CD4-positive, alpha-beta T cell treated with Interleukin-4 for 4 hours (primary cell): Measurements from ENCODE around the gene MYOM1.

Experiments used
- DNase-seq: peaks from one replicate; pipeline ENCODE4 v3.0.0-alpha.2; 2020

The MYOM1 gene

GRCh38 chr18:3148930-3149535, 70.7 kb downstream of the MYOM1 start:
- no peak for DNase-seq

GRCh38 chr18:3147935-3148554, 71.7 kb downstream of the MYOM1 start:
- no peak for DNase-seq

- no peak for DNase-seq
These were observed 78.7 kb downstream of the MYOM1 start for GRCh38 chr18:3140986-3141639.

DNA sequence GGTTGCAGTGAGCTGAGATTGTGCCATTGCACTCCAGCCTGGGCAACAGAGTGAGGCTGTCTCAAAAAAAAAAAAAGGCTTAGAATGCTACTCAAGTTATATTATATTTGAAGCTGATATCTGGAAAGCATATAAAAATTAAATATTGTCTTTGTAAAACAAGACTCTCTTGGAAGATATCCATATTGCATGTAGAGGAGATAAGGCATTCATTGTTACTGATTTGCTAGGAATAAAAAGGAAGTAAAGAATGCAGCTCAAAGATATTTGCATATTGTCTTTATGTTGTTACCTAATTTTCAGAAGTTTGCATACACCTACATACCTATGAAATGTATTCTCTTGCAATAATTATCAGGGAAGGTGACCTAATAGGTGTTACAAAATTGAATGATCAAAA, 79.4 kb downstream of the MYOM1 start:
- no peak for DNase-seq

DNA sequence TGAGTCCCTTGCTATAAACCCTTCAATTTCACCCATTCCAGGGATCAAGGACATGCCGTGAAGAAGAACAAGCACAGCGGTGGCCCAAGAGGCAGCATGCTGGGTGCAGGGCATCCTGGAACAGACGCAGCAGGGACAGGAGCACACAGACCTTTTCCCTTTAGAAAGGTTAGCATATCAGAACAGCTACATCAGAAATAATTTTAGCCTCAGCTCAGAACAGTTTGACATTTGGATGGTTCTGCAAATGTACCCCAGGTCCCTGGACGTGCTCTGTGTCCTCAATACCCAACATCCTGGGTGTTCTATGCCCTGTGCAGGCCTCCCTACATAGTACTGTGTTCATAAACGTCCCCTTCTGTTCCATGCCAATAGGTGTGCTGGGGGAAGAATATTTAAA, 80.4 kb downstream of the MYOM1 start:
- DNase-seq = no peak

DNA sequence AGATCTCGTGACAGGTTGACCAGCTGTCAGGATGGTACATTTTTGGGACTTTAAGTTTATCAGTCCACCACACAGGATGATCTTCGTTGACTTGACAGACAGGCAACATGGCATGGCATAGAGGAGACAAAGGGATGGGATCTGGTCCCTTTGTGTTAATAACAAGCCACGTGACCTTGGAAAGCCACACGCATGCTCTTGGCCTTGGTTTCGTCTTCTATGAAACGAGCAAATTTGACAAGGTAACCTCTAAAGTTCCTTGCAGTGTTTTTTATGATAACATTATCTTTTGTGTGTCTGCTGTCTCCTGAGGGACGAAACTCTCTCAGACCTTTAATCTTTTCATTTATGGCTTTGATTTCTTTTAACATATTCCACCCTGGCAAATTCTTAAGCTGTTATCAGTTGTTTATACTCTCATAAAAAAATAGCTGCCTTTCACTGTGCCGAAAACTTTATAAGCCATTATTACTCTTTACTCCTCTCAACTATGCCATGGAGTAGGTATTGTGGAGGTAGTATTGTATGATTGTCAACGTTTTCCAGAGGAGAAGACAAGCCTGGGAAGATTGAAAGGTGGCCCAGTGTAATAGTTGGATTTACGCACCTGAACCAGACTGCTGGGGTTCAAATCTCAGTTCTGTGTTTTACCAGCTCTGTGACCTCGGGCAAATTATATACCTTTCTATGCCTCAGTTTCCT, 81.3 kb downstream of the MYOM1 start:
- DNase-seq = no peak

DNA sequence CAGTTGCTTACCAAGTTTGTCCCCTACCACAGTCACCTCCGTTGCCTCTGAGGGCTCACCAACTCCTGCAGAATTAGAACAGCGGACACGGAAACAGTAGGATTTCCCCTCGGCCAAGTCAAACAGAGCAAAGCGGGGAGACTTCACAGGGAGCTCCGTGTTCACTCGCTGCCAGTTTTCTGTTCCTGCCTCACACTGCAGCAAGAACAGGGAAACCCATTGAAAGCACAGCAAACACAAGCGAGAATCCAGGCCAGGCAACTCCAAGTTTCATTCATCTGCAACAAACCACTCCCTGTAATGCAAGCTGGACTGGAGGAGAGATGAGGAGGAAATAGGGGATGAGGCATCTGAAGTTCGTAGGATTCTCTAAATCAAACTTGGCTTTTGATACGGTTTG, 84.2 kb downstream of the MYOM1 start:
- DNase-seq = no peak

DNA sequence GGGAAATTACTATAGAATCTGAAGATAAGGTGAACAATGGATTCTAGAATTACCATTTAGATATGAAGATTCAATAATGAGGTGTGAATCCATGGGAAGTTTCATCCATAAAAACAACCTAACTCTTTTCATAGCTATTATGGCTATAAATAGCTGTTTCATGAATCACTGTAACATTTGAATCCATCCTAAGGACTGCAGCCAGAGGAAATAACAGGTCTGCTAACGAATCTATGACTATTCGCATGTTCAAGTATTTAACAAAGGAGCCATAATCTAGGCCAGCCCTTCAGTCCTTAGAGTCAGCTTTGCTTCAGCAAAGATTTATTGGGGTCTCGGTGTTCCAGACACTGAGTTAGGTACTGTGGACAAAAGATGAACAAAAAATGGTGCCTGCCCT, 87.1 kb downstream of the MYOM1 start:
- DNase-seq = no peak

DNA sequence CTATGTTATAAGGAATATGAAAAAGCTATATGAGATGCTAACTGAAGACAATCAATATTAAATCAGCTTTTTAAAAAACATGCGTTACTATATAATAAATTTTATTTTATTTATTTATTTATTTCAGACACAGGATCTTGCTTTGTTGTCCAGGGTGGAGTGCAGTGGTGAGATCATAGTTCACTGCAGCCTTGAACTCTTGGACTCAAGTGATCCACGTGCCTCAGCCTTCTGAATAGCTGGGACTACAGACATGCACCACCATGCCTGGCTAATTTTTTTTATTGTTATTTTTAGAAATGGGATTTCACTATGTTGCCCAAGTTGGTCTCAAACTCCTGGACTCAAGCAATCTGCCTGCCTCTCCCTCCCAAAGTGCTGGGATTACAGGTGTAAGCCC, 89.4 kb downstream of the MYOM1 start:
- DNase-seq = no peak

DNA sequence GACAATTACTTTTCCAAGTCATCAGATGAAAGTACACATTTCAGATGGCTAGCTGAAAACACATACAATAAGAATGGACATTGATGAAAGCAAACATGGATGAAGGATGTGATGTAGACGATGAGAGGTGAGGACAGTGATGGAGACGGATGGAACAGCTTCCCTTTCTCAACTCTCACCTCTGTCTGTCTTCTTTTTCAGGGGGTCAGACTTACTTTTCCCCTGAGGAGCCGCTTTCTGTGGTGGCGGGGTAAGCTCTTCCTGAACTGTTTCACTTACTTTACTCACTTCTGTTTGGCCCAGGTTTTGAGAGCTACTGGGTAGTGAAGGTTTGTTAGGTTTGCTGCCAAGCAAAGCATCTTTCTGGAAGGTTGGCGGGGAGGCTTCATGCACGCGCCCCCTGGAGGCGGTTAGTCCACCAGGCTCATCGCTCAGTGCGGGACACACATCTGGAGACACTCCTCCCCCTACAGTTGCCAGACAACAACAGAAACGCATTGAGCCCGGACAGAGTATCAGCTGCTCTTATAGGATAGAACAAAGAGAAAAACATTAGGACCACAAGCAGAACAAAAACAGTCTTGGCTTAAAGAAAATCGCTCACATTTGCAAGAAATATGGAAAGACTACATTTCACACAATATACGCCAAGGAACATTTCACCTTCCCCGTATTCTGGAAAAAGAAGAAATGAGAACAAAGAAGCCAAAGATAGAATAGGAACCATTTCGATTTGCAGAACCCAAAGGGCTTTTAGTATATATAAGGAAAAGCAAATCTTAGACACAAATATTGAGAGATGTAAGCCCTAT, 90.5 kb downstream of the MYOM1 start:
- DNase-seq = peak; percentile 81

DNA sequence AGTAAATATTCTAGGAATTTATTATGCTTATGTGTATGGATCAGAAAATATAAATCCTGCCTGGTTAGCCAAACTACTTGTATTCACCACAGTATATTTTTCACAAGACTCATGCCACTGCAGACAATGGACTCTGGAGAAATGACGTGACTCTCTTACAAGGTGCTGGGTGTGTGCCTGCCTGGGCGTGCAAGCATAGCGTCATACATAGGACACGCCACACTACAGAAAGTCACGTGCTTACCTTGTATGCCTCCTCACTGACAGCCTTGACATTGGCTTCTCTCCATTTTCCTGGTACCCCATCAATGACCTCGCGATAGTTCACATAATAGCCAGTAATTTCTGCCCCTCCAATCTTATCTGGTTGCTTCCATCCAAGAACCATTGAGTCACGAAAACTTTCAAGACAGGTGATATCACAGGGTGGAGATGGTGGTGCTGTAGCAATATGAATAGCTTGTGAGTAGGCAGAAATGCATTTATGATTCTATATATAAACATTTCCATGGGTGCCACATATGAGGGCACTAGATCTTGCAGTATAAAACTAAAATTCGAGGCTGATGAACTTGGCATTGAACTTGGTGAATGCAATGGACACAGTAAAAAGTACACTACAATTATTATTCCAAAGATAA, 93.2 kb downstream of the MYOM1 start:
- no peak for DNase-seq

DNA sequence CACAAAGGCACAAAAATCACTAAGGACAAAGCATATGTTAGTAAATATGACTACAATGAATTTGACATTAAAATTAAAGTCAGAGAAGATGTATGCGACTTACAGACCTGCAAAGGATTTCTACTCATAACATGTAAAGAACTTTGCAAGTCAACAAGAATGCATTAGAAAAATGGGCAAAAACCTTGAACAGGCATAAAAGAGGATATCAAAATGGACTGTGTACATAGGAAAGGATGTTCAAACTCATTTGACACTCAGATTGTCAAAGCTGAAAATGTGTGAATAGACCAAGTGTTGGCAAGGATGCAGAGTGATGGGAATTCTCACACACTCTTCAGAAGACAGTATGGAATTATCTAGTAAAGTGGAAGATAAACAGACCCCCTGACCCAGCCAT, 94.9 kb downstream of the MYOM1 start:
- no peak for DNase-seq

GRCh38 chr18:3122851-3123250, 96.9 kb downstream of the MYOM1 start:
- no peak for DNase-seq

DNA sequence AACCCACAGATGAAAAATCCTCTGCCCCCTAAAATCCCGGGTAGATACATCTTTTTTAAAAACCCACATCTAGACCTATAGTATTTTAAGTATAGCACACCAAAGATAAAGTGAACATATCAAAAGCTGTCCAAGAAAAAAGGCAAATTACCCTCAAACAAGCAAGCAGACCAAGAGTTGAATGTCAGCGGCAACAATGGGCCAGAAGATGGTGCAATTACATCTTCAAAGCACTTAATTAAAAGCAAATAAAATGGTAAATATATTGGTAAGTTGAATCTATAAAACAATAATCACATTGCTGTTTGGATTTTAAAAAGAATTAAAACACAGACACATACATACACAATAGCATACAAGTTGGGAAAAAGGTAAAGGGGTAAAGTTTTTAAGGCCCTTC, 98.5 kb downstream of the MYOM1 start:
- DNase-seq = no peak

GRCh38 chr18:3120356-3120755, 99.4 kb downstream of the MYOM1 start:
- no peak for DNase-seq

DNA sequence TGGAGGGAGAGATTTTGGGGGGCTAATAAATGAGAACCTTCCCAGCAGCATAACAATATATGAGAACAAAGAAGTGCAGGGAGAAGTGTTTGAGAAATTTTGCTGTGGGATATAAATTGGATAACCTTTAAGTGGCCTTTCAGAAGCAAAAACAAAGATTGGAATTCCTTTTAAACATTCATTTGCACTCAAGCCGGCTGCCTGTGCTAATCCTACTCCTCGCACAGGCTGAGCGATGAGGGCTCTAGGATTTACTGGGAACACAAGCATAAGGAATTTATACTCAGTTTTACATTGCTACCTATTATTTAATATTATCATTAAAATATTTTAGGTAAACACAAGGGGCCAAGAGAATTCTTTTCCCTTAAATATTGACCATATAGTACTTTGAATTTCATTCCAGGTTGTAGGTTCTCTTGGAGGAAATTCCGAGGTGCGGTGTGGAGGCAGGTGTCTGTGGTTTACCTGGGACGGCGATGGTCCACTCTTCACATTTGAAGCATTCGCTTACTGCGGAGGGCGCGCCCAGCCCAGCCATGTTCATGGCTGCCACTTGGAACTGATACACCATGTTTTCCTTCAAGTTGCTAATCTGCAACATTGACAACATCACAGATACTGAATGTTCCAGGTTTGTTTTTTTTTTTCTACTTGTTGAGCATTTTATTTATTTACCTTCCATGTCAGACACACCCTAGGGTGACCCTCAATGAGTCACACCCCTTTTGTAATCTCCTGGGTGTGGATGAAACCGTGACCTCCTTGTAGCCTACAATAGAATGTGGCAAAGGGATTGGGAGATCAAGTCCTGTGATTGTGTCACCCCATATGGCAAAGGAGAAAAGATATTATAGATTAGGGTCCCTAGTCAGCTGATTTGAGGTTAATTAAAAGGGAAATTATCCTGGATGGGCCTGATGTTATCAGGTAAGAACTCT, 100.1 kb downstream of the MYOM1 start:
- DNase-seq = no peak

DNA sequence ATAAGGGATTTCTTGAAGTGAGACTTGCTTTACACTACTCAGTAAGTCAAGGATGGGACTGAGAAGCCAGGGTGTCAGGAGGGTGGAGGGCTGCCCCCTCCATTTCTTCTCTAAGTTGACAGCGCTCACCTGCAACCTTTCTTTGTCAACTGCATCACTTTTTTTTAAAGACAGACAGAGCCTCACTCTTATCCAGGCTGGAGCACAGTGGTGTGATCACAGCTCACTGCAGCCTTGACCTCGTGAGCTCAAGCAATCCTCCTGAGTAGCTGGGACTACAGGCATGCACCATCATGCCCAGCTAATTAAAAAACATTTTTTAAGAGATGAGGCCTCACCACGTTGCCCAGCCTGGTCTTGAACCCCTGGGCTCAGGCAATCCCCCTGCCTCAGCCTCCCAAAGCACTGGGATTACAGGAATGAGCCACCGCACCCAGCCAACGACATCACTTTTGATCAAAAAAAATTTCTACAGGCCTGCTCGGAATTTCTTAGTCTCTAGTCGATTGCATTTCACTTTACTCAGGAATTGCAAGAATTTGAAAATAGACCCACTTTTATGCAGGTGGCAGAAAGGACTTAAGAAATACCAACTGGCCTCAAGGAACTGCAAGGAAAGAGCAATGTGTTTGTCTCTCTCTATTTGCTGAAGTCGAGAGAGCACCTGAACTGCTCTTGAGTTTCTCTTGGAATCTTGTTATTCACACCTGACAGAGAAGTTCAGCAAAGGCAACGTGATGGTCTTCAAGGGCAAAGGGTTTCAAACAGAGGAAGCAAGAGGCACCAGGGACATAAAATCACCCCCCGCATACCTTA, 101.4 kb downstream of the MYOM1 start:
- no peak for DNase-seq

GRCh38 chr18:3117493-3118192, 102.1 kb downstream of the MYOM1 start:
- DNase-seq = no peak

DNA sequence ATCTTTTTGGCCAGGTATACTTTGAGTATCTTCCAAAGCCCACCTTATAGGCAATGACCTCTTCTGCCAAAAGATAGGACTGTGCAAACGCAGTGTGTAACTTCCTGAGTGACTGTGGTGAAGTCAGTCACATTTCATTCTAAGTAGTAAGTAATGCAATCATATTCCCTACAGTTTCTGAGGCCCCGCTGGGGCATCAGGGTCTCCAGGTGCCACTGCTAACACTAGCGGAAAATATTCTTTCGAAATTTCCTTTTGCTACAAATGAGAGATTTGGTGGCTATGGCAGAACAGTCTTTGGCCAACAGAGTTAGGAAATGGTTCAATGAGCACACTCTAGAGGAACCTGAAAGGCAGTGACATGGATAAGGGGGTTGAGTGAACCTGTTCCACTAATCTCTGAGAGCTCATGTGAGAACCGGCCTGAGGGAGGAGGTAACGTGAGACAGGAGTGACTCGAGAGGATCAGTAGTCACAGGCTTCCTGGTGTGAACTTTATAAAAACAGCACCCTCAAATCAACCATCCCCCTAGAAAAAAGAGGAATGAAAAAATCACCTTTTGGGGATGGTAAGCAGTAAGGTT, 104.2 kb downstream of the MYOM1 start:
- DNase-seq = no peak

DNA sequence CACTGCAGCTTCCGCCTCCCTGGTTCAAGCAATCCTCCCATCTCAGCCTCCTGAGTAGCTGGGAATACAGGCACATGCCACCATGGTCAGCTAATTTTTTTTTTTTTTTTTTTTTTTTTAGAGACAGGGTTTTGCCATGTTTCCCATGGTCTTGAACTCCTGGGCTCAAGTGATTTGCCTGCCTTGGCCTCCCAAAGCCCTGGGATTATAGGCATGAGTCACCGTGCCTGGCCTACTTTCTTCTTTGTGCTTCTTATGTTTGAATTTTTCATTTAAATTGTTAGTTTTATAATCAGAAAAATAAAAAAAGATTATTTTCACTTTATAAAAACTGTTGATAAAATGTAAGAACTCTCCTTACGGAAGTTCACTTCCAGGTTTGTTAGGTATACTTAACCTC, 105.3 kb downstream of the MYOM1 start:
- no peak for DNase-seq
